ENCODE results near the gene PLIN1.

Gene PLIN1

GRCh38 chr15:89671687-89672086 lies 7.5 kb downstream of the PLIN1 start:
- no peak for DNase-seq

GRCh38 chr15:89670971-89671560 lies 8.1 kb downstream of the PLIN1 start:
- no peak for DNase-seq

- no peak for DNase-seq
Measured at GRCh38 chr15:89669941-89670340, 9.2 kb downstream of the PLIN1 start.

- no peak for DNase-seq
Measured at GRCh38 chr15:89669309-89669865, 9.8 kb downstream of the PLIN1 start.

GRCh38 chr15:89668171-89668570 lies 11.0 kb downstream of the PLIN1 start:
- DNase-seq, result no peak

GRCh38 chr15:89667706-89667960 lies 11.5 kb downstream of the PLIN1 start:
- no peak for DNase-seq

GRCh38 chr15:89666858-89667705 lies 12.1 kb downstream of the PLIN1 start:
- DNase-seq, result no peak

GRCh38 chr15:89666184-89666857 lies 12.8 kb downstream of the PLIN1 start:
- DNase-seq, result no peak

GRCh38 chr15:89665449-89666181 lies 13.6 kb downstream of the PLIN1 start:
- DNase-seq, result no peak

GRCh38 chr15:89664441-89665350 lies 14.5 kb downstream of the PLIN1 start:
- no peak for DNase-seq

- no peak for DNase-seq
Measured at GRCh38 chr15:89662893-89663626, 16.1 kb downstream of the PLIN1 start.

- DNase-seq, result no peak
Measured at GRCh38 chr15:89660556-89660955, 18.6 kb downstream of the PLIN1 start.

- no peak for DNase-seq
Measured at GRCh38 chr15:89659295-89659694, 19.9 kb downstream of the PLIN1 start.

- DNase-seq, result no peak
Measured at GRCh38 chr15:89657686-89658200, 21.4 kb downstream of the PLIN1 start.

GRCh38 chr15:89656116-89656815 lies 22.9 kb downstream of the PLIN1 start:
- no peak for DNase-seq

GRCh38 chr15:89654847-89655805 lies 24.0 kb downstream of the PLIN1 start, which contains the start of gene KIF7:
Gene KIF7 (minus strand): TSS chr15:89655467. CDS start chr15:89652930, 2,537 bp downstream.
- no peak for DNase-seq

GRCh38 chr15:89654301-89654761 lies 24.8 kb downstream of the PLIN1 start:
- DNase-seq, result no peak

- DNase-seq, result no peak
Measured at GRCh38 chr15:89653578-89653977, 25.6 kb downstream of the PLIN1 start.

- DNase-seq, result no peak
Measured at GRCh38 chr15:89652666-89653065, 26.5 kb downstream of the PLIN1 start.

Data from NCI-H510A (cell line).